NCI-H1436 treated with DMSO at 0.1 percent for 48 hours (cell line): ENCODE data around the gene HNRNPA2B1.

ENCODE experiments used
- DNase-seq: peaks from one replicate; lab custom pipeline; 2025; lab: John Stamatoyannopoulos, UW

The HNRNPA2B1 gene

DNA sequence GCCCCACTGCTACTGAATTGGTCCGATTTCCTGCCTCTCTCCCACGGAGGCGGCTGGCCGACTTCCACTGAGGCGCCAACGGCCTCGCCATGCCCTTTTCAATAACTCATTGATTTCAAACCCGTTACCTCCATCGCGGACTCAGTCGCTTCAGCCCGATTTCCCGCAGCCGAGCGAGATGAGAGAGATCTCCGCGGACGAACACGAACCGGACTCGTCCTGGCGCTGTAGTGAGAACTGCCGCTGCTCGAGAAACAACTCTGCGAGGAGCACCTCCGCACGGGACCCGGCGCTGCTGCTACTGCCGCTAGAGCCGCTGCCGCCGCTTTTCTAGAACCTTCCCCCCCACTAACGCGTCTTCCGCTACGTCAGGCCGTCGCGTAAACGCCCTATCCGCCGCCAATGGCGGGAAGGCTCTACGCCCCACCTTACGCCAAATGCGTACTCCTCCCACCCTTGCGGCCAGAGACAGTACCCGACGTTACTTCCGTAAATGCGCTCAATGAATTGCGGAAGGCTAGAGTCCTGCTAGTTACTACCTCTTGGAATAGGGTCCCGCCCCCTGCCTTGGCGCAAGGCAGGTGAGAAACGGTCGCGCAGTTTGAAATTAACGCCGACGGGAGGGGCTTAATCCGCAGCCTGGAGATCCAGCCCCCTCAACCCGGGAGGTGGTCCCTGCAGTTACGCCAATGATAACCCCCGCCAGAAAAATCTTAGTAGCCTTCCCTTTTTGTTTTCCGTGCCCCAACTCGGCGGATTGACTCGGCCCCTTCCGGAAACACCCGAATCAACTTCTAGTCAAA, at the start of gene HNRNPA2B1:
TSS of gene HNRNPA2B1 (minus strand) at position 303 of the 803 bp plus-strand sequence. CDS start at position 134, 169 bp downstream.
- peak; percentile 95 for DNase-seq

DNA sequence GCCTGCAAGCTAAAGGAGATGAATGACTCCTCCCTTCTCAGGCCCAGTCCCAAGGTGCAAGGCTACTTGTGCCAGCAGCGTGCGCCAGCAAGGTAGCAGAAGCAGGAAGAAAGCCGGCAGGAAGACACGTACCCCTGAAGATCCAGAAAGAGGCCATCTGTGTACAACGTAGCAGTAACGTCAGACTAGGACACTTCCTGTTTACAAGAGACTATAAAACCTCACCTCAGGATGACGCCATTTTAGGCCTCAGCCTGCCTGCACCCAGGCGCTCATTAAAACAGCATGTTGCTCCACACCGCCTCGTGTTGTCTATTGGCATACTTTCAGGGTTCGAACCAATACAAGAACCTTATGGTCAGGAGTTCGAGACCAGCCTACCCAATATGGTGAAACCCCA, 49.7 kb upstream of the HNRNPA2B1 start:
- DNase-seq, result no peak

DNA sequence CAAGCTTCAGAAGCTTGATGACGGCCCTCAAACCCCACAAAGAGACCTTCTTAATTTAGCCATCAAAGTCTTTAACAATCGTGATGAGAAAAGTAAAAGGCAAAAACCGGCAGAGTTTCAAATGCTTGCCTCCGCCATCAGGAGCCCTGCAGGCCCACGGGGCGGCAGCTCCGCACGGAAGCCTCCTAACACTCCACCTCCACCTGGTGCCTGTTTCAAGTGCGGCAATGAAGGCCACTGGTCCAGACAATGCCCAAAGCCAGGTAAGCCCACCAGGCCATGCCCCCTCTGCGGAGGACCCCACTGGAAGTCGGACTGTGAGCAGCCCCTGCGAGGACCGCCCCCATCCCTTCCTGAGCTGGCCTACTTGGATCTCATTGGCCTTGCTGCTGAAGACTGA, 44.6 kb upstream of the HNRNPA2B1 start:
- no peak for DNase-seq

DNA sequence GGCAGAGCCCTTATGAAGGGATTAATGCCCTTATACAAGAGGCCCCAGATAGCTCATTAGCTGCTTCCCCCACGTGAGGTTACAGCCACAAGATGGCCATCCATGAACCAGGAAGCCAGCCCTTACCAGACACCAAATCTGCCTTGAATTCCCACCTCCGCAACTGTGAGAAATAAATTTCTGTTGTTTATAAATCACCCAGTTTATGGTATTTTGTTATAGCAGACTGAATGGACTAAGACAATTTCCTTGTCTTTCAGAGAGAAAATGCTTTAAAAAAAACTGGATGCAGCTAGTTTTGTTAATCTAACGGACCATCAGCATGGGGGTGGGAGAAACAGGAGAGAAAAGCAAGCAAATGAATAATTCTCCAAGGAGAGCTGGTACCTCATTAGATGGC, 37.5 kb upstream of the HNRNPA2B1 start:
- no peak for DNase-seq

DNA sequence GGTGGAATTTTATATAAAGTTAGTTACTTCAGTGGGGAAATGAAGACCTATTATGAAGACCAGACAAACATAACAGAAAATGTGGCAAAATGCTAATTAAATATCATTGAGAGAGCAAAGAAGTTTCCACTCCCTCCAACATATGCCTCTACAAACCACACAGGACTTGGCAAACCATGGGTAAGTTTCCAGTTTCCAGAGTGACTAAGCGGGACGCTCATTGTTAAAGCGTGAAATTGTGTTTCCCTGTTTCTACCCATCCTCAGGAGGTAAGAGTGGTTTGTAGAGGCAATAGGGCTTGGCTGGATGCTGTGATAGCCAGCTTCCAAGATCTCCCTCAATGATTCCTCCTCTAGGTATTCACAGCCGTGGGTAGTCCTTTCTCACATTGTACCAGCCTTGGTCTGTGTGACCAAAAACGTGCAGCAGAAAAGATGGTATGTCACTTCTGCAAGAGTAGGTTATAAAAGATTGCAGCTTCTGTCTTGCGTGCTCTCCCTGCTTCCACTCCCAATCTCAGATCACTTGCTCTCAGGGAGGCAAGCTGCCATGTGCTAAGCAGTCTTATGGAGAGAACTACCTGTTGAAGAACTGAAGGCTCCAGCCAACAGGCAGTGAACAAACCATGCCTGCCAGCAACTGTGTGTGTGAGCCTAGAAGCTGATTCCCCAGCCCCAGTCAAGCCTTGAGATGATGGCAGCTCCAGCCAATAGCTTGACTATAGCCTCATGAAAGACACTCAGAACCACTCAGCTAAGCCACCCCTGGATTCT, 36.7 kb upstream of the HNRNPA2B1 start:
- no peak for DNase-seq

DNA sequence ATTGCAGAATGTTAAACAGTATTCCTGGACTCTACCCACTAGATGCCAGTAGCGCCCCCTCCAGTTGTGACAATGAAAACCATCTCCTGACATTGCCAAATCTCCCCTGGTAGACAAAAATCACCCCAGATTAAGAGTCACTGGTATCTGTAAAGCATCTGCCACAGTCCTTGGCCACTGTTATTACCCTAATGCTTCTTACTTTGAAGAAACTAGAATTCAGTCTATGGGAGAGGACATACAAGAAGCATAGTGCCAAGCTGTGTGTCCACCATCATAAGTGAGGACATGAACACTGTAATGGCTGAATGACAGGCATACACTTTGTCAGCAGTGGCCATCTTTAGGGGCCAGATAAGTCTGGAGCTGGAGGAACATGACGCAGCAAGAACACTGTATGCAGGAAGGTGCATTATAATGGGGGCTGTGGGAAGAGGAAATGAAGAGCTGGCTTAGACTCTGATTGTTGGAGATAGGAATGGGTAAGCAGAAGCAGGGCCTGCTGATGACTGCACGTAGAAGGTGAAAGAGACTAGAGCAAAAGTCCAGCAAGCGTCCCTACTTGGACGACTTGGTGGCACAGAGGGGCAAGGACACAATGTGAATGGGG, 33.5 kb upstream of the HNRNPA2B1 start:
- no peak for DNase-seq

DNA sequence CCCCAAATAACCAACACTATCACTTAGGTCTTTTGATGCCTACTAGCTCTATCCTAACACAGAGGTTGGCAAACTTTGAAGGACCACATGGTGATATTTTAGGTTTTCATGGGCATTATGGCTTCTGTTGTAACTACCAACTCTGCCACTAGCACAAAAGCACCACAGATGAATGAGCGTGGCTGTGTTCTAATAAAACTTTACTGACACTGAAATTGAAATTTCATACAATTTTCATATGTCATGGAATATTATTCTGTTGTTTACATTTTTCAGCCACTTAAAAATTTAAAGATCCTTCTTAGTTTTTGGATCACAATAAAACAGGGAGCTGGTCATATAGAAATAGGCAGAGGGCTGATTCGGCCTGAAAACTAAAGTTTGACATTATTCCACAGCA, 27.4 kb upstream of the HNRNPA2B1 start:
- no peak for DNase-seq

DNA sequence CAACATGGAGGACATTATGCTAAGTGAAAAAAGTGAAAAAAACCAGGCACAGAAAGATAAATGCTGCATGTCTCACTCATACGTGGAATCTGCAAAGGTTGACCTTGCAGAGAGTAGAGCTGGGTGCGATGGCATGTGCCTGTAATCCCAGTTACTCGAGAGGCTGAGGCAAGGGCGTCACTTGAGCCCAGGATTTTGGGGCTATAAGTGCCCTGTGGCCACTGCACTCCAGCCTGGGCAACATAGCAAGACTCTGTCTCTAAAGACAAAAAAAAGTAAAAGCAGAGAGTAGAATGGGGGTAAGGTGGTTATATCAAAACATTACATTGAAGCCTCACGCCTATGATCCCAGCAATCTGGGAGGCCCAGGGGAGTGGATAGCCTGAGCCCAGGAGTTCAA, 23.8 kb upstream of the HNRNPA2B1 start:
- DNase-seq, result no peak

DNA sequence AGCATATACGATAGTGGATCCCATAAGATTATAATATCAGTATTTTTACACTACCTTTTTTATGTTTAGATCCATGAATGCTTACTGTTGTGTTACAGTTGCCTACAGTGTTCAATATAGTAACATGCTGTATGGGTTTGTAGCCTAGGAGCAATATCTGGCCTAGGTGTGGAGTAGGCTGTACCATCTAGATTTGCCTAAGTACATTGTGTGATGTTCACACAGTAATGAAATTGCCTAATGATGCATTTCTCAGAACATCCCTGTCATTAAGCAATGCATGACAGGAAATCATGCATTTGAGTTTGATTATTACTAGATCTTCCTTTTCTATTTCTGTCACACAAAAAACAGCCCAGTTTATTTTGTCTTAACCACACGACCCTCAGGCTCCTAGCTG, 15.5 kb upstream of the HNRNPA2B1 start:
- DNase-seq, result no peak

DNA sequence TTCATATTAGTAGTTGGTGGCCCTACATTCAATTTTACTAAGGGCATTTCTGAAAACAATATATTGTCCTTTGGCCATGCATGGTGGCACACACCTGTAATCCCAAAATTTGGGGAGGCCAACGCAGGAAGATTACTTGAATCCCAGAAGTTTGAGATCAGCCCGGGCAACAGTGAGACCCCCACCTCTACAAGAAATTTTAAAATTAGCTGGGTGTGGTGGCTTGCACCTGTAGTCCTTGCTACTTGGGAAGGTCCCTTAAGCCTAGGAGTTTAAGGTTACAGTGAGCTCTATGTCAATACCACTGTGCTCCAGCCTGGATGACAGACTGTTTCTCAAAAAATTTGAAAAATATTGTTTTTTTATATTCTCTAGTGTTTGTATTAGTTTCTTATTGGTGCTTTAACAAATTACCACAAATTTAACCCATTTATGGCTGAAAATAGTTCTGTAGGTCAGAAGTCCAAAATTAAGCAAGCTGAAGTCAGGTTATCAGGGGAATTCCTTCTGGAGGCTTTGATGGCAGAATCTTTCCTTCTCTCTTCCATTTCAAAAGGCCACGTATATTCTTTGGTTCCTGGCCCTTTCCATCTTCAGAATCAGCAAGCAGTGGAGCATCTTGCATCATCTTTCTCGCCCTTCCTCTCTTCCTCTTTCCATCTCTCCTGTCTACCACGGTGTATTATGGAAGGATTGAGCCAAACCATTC, 13.4 kb upstream of the HNRNPA2B1 start:
- no peak for DNase-seq

DNA sequence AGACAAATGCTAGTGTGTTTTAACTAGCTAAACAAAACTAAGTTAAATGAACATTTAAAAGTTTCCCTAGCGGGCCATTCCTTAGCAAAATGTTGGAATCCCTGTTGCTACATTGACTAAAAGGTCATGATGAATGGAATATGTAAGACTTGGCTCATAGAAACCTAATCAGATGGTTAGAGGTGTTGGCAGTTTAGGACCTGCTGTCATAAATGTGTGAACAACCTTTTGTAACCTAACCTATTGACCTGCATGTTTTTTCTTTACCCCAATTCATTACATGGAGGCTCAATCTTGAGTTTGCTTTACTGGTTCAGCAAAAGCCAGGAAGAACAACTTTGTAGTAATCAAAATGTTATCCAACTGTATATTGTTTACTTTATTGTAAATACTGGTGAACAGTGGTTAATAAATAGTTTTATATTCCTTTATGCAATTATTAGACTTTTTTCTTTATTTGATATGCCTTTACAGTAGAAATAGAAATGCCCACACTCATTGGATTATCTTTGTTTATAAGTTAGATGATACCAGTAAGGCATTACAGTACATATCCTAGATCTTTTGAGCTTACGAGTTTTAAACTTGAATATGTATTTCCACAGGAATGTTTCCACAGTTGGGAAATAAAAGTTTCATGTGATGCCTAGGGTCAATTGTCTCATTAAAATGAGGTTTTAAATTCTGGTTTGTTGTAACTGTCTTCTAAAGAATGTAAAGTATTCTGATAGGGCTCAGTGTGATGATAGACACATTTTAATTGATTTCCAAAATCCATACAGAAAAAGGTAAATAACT, 12.6 kb upstream of the HNRNPA2B1 start:
- DNase-seq, result no peak

DNA sequence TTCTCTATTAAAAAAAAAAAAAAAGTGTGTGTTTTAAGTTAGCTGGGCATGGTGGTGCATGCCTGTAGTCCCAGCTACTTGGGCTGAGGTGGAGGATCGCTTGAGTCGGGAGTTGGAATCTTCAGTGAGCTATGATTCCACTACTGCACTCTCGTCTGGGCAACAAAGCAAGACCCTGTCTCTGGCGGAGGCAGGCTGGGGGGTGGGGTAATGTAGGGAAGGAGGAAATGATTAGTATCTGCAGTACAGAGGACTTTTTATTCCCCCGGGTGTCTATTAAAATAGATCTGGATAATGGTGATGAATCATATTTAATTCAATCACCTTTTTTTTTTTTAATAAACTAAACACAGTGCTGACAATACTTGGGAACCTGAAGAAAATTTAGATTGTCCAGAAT, 7.5 kb upstream of the HNRNPA2B1 start:
- no peak for DNase-seq

DNA sequence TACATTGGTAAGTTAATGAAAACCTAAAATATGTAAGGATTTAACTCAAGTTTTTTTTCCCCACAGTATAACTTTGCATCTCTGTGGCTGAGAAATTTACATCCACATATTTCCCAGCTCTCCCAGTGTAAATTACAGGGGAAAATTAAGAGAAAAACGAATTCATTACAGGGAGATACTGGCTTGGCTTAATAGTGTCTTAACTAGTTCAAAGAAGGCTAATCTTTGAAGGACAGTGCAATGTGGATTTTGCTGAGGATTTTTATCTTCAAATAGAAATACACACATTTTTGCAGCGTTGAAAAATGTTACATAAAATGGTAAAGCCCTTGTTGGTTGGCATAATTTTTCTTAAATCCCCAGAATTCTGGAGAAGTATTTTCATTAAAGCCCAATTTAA, 2.5 kb upstream of the HNRNPA2B1 start:
- no peak for DNase-seq

DNA sequence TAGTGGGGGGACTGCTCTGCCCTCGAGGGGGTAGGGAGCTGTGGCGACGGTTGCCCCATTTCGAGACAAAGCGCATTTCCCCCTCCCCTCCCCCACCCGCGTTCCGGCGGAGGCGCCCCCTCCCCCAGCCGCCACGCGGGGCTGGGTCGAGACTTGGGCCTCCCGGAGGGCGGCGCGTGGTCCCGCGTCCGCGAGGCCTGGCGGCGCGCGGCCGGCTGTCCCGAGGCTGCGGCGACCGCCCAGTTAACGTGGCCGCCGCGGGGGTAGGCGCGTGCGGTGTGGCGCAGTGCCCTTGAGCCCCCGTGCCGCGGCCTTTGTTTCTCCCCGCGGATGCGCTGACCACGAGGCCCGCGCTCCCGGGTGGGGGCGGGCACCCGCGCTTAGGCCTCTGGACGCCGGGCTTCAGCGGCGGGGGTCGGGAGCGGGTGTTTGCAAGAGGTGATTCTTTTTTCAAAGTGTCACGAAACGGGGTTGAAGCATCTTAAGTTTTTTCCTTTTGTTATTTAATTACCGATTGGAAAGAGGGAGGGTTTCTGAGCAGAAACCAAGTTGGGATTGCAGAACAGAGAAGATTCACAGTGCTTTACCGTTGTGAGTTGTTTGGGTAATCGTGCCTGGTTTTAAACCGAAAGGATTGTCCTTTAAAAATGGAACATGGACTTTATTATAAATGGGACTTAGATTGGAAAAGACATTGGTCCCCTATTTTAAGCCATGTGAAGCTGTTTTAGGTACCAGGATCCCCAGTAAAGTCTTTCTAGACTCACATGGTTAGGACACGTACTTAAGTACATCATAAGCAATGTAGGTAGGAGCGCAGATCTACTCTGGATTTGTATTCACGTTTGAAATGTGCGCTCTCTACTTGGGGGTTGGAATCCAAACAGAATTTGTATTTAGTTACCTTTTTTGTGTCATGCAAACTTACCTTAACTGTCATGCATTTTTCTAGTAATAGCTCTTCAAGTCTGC, 1.8 kb upstream of the HNRNPA2B1 start:
- no peak for DNase-seq

DNA sequence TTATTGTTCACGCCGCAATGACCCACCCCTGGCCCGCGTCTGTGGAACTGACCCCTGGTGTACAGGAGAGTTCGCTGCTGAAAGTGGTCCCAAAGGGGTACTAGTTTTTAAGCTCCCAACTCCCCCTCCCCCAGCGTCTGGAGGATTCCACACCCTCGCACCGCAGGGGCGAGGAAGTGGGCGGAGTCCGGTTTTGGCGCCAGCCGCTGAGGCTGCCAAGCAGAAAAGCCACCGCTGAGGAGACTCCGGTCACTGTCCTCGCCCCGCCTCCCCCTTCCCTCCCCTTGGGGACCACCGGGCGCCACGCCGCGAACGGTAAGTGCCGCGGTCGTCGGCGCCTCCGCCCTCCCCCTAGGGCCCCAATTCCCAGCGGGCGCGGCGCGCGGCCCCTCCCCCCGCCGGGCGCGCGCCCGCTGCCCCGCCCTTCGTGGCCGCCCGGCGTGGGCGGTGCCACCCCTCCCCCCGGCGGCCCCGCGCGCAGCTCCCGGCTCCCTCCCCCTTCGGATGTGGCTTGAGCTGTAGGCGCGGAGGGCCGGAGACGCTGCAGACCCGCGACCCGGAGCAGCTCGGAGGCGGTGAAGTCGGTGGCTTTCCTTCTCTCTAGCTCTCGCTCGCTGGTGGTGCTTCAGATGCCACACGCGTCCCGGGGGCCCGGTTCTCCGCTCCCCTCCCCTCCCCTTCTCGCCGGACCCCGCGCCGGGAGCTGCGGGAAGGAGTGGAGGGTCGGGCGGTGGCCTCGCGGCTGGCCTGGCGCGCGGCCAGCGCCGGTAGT, 887 bp upstream of the HNRNPA2B1 start, which contains the start of gene CBX3:
TSS of gene CBX3 (plus strand) at position 499 of the 772 bp plus-strand sequence. CDS start 1,254 bp downstream, outside the sequence.
- DNase-seq, result peak; percentile 72

DNA sequence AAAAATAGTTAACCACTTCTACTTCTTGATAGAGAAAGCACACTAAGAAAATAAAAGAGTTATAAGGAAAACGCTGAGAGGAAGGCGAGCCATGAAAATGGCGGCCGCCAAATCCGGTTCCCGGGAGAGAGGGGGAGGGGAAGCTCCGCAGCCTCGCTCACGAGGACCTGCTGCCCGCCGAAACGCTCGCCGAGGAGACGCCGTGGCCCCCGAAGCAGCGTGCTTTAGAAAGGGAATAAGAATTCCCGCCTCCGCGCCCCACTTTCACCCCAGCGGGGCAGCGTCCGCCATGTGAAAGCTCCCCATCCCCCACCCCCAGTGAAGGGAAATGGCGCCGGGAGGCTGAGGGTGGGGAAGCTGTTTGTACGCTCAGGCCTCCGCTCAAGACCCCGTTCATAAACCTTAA, 505 bp downstream of the HNRNPA2B1 start:
- no peak for DNase-seq

DNA sequence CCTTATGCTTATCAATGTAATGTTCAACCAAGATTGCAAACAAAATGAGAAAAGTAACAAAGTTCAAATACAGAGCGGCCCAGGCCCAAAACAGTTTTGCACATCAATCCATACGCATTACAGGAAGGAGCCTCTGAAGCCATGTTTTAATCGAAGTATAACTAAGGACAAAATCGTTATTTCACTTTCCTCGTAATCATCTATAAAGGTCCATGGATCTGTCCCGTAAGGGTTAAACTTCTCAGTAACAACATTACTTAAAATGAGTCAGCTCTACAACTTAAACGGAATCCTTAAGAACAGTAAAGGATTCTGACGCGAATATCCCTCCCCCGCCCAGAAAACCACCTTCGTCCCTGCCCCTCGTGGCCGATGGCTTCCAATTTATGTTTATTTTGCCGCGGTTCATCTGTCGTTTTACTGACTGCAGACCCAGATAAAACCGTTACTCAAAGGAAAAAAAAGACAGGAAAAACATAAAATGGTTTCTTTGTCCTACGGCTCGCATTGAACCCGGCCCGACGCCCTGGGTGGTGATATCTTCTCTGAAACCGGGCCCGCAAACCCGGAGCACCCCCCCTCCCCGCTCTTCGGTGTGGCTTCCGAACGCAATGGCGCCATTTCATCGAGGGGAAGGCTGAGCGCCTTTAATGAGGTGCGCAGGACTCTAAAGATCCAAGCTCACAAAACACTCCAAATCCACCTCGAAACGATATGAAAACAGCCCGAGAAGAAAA, 1.1 kb downstream of the HNRNPA2B1 start:
- no peak for DNase-seq

DNA sequence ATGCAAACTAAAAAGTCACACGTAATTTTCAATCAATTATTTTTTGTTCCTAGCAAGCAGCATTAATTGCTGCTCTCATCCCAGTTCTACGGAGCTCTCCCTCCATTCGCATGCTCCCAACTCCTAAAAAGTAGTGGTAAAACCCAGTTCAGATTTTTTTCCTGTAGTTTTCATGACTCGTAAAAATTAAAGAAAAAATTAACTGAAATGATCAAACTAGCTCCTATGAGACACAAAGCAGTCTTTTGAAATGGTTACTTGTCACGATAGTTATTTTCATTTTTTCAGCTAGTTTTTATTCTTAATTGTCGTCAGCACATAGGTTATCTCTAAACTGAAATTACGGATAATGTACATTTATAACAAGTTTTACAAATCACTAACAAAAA, 1.8 kb downstream of the HNRNPA2B1 start:
- DNase-seq, result no peak
